SK-N-DZ (cell line): ENCODE results near the gene TMEM220. TPM values are rescaled to one million over a fixed set of nuclear protein-coding genes. Genes with fewer than 3 reads are reported as not detected.

ENCODE experiments used
- DNase-seq: peaks from one replicate; pipeline ENCODE4 v3.0.0-alpha.2; 2015; ENCODE audit warnings: low spot score
- polyA plus RNA-seq, 2 experiments: library from polyadenylated mRNA; depleted of rRNA; stranded (reverse); fragments of >200 nt; gene quantifications; 2 replicates each; pipeline ENCODE4 v1.2.3, GENCODE V29; 2014

The TMEM220 gene
- polyA plus RNA-seq (2014; cell fraction: cytosol; rRNA removed) = 0.46 and 0.78 TPM in 2 replicates
- 0.21 and 0.54 TPM in 2 replicates for polyA plus RNA-seq (2014; cell fraction: nucleus; rRNA removed)

DNA sequence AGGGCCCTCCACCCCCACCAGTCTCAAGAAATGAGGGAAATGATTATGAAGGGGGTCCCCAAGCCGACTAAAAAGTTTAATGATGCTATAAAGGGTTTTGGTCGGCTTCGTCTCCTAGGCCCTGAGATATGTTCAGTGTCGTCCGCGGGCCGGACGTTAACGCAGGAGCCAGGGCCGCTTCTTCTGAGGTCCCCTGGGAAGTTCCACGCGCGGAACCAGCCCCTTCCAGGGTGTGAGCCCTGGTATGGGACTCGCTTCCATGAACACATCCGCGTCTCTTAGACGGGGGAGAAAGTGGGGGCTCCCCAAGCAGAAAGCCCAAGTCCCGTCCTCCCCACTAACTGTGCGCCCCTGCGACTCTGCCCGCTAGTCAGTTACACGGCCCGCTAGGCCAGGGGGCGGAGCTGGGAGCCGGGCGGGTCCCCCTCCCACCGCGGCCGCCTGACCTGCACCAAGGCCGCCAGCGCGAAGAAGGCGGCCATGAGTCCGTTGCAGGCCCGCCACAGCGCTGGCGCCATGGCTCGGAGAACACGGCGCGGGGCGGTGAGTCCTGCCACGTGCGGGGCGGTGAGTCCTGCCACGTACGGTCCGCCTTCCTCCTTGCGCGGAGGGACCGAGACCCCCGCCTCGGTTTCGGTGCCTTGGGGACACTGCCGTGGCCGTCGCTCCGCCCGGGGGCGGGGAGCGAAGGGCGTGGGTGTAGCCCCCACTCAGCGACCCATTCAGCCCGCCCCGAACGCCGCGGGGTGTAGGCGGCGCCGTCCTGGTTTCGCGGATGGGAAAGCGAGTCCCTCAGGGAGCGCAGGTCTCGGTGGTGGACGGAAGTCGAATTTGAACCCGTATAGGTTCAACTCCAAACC lies at the start of gene TMEM220:
TSS of gene TMEM220 (minus strand) at position 690 of the 860 bp plus-strand sequence. CDS start at position 518, 172 bp downstream.
- peak; percentile 67 for DNase-seq

DNA sequence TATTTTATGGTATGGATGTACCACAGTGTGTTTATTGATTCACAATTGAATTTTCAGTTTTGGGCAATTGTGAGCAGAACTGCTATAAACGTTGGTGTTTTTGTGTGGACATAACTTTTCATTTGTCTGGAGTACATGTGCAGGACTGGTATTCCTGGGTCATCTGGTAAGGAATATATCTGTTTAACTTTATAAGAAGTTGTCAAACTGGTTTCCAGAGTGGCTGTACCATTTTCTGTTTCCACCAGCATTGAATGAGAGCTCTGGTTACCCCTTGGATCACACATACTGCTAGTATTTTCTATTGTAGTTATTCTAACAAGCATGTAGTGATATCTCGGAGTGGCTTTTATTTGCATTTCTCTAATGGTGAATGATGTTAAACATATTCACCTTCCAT lies 49.8 kb upstream of the TMEM220 start:
- DNase-seq = no peak

DNA sequence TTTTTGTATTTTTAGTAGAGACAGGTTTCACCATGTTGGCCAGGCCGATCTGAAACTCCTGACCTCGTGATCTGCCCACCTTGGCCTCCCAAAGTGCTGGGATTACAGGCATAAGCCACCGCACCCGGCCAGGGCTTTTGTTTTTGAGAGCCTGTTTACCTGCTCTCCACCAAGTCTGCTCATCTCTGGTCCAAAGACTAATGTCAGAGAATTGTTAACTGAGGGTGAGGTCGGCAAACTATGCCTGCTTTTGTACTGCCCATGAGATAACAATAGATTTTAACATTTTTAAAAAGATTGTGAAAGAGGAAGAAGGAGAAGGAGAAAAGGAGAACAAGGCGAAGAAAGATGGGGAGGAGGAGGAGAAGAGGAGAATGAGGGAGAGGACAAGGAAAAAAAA lies 48.1 kb upstream of the TMEM220 start:
- DNase-seq = no peak

DNA sequence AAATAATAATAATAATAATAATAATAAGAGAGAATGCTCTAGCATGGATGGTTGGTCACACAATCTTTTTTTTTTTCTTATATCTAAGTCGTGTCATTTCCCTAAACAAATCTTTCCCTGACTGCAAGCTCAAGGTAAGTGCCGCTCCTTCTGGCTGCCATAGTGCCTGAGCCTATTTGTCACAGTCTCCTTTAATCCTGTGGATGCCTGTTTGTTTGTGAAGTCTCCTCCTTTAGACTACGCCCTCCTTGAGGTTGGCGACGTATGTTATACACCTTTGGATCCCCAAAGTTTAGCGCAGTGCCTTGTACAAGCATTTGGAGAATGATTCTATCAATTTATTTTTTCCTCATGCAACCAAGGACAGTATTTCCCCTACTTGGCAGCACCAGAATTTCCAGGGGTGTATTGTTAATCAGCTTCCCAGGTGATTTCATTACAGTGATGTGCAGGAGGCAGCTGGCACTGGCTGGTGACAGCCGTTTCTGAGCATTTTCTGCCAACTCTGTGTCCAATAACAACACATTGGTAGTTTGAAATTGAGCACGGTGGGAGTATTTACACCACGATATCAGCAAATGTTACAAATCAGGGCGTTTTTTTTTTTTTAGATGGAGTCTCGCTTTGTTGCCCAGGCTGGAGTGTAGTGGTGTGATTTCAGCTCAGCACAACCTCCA lies 47.4 kb upstream of the TMEM220 start:
- no peak for DNase-seq

DNA sequence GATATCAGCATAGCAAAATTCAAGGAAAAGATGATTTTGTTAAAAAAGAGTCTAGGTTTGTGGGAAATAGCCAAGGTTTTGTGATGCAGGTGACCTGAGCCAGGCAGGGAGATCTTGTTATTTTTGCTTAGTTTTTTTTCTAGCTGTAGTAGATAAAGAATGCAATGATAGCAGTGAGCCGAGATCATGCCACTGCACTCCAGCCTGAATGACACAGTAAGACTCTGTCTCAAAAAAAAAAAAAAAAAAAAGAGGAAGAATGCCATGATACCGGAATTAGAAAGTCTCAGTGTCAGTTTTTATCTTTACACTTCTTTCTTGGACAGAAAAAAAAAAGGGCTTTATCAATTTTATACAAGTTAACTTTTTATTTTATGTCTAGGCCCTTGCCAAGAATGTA lies 46.6 kb upstream of the TMEM220 start:
- no peak for DNase-seq

DNA sequence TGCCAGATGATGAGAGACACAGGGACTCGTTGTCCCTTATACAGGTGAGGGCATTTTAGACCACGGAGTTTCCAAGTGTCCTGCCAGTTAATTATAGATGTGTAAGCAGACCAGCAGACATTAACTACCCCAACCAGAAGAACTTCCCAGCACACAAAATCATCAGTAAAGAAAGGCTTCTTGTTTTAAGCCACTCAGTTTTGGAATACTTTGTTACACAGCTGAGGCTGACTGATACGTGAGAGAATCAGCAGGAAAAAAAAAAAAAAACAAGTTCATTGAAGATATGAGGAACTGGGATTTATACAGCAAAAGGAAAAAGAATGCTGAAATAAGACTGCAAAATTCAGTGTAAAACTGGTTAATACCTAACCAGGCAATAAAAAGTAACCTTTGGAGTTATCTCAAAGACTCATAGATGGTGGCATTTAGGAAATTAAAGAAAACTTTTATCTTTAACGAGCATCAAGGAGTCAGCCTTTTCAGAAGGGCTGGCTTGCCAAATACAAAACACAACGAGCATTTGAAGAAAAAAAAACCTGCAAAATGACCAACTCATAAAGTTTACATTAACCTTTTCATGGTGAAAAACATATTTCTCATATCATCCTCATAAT lies 46.0 kb upstream of the TMEM220 start:
- no peak for DNase-seq

DNA sequence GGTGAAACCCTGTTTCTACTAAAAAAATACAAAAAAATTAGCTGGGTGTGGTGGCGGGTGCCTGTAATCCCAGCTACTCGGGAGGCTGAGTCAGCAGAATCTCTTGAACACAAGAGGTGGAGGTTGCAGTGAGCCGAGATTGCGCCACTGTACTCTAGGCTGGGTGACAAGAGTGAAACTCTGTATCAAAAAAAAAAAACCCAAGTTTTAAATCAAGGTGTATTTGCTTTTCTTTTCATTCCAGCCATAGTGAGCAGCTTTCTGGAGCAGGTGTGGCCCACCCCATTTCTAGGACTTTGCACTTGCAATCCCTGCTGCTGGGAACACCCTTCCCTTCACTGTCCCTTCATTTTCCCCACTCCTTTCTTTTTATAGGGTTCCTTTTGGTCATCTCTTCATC lies 45.2 kb upstream of the TMEM220 start:
- no peak for DNase-seq

DNA sequence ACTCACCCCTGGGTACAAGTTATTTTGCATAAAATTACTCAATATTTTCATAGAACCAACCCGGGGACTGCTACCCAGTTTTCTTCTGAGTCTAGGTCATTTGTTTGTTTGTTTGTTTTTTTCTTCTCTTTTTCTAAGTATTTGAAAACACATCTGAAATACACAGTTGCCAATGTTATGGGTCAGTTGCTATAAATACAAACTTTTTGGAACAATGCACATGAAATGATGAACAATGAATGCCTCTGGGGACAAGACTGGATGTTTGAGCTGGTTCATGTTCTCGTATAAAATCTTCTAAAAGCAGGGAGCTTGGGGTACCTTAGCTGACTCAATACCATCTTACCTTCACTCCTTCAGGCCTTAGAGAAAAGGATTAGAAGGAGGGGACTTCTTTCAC lies 43.6 kb upstream of the TMEM220 start:
- DNase-seq = no peak

DNA sequence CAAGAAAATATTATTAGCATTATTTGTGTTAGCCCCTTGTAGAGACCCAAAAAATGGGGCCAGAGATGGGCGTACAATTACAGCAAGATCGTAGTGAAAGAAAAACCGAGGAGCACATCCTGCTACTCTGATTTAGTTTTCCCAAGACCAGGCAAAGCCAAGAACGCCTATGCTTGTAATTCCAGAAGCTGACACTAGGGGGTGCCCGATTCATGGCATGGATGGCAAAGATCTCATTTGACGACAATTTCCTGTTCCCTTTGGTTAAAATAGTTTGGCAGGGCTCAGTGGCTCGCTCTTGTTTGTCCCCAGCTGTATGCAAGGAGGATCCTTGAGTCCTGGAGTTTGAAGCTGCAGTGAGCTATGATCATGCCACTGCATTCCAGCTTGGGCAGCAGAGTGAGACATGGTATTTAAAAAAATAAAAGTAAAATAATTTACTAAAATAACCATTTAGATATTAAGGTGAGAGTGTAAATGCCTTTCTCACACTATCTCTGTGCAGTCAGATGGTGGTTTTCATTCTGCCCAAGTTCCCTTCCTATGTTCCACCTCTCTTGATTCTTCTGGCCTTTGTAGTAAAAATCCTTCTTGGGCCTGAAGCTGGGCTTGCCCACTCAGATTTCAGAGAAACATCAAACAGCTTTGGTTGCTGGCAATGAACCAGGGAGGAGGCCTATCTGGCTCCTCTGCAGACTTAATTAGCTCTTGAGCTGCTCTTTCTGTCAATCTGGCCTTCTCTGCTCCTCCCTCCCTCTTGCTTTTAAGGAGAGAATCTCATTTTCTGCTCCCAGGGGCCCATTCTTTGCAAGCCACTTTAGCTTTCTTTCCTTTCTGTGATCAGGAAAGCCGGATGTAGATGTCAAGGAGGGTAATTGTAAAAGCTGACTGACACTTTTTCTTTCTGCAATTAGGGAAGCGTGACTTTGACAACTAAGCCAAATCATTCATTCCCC lies 42.9 kb upstream of the TMEM220 start:
- DNase-seq = peak; percentile 42

DNA sequence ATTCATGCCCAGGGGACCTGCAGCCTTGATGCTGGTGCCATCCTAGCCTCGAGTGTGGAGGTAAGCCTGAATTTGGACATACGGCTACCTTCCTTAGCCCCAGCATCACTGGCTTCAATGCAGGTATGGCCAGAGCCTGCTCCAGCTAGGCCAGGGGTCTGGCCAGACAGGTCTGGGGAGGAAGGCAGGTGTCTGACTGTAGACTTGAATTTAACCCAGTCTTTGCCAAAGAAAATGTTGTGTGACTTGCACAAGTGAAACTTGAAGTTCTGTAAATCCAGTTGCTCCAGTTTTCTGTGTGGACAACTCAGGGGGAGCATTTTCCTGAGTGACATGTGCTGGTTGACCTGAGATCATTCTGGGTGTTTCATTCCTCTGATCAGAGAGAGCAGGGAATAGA lies 41.3 kb upstream of the TMEM220 start:
- no peak for DNase-seq

DNA sequence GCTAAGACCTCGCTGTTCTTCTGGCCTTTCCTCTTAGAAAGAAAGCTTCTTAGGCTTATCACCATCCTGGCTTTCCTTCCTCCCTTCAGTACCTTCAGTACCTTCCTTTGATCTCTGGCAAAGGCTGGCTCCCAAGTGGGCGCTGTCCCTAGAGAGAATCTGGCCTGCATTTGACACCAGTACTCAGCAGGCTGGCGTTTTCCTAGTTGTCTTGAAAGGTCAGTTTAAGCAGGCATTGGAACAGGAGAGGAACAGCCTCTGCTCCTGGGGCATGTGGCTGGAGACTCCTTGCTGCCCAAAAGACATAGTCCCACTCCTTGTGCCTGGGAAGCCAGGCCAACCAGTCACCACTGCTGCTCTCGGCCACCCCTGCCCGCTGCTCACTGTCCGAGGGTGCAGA lies 40.0 kb upstream of the TMEM220 start:
- no peak for DNase-seq

DNA sequence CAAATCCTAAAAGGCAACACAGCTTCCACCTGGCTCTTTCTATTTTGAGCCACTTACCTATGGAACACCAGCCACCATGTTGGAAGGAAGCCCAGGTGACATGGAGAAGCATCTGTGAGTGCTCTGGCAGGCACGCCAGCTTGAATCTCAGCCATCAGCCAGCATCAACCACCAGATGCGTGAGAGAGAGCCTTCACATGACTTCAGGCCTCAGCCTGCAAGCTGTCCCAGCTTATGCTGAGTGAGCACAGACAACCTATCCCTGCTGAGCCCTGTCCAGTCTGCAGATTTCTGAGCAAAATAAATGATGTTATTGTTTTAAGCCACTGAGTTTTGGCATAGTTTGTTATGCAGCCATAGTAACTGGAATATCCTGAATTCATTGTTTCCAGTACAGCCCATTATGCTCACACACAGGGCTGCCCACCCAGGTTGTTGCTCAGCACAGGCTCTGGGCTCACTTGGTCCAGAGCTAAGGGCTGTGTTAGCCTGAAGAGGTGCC lies 39.0 kb upstream of the TMEM220 start:
- no peak for DNase-seq

DNA sequence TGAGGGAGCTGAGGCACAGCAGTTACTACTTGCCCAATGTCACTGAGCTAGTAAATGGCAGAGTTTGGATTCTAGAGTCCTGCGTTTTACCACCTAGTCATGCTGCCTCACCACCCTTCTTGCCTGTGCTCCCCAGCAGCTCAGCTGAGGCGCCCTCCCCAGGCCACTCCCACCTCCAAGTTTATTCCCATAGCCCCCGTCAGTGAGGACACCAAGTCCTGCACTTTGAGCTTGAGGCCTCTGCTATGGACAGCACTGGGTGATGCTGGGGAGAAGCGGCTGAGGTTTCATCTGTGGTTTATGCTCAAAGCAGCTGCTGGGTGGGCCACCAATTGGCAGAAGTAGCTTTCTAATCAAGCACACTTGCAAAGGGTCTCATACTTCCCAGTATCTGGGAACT lies 37.4 kb upstream of the TMEM220 start:
- no peak for DNase-seq

DNA sequence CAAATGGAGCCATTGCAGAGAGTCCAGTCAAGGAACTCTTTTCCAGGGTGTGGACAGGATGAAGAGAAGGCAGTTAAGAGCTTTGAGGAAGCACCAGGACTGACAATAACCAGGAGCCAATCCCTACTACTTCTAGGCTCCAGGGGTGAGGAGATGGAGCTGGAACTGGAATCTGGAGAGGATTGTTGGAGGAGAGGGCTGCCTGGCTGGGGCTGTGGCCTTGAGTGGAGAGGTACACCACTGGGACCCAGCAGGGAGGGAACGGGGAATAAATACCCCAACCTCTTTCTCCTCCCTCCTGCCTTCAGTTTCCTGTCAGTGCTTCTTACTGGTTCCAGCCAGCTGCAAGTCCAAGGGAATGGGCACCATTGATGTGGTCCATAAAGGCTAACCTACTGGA lies 32.2 kb upstream of the TMEM220 start:
- DNase-seq = no peak

DNA sequence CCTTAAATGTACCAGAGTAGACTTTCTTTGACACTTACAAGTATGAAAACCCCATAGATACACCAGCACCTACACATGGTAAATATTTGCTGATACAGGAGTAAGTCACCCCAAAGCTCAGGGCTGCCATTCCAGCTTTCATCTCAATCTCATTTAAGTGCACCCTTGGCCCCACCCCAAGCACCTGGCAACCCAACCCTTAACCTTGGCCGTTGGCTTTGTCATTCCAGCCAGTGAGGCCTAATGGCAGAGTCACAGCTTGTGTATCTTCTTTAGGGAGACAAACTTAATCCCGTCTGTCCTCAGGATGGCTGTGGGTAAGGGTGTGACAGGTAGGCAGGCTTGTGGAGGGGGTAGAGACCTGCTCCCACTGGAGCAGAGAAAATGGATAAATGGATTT lies 31.5 kb upstream of the TMEM220 start:
- no peak for DNase-seq

DNA sequence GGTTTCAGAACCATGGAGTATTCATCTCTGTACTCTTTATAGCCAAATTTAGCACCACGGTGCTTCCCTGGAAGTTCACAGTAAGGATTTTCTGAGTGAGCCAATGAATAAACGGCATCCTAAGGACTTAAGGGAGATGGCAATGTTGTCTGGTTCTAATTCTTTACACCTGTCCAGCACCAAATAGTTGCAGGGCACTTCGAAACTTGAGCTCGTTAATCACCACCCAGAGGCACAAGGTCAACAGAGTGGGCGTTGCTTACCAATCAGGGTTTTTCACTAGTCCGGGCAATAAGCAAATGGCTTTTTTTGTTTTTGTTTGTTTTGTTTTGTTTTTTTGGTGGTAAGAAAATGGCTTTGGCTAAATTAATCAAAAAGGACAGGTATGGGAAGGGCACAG lies 28.2 kb upstream of the TMEM220 start:
- DNase-seq = no peak

DNA sequence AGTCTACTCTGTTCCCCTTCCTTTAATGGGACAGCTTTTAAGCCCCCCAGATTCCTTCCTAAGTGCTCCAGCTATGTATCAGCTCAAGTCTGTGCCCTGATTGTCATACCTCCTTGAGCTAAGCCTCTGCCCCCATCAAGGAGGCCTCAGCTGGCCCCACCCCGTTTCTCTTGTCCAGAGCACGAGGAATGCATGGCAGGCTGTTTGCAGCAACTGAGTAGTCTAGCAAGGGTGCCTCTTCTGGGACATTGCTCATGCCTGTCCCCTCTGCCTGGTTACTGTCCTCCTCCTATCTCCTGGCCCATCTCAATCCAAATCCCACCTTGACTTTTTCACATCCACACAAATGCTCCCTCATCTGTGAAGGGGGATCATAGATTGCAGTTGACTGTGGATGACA lies 27.8 kb upstream of the TMEM220 start:
- DNase-seq = no peak

DNA sequence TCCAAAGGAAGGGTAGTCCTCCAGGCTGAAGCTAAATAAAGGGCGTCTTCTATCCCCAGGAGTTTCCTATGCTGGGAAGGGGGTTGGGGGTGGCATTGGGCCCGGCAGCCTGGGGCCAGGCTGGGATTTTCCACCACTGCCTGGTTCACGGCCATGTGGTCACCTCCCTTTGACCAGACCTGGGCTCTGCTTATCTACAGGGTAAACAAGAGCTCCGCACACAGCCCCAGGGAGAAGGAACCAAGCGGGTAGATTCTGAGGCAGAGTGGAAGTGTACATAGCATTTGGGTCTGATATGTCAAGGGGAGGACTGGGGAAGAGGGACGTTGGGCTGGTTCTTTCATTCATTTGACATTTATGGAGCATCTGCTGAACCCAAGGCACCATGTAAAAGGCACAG lies 27.2 kb upstream of the TMEM220 start:
- no peak for DNase-seq

DNA sequence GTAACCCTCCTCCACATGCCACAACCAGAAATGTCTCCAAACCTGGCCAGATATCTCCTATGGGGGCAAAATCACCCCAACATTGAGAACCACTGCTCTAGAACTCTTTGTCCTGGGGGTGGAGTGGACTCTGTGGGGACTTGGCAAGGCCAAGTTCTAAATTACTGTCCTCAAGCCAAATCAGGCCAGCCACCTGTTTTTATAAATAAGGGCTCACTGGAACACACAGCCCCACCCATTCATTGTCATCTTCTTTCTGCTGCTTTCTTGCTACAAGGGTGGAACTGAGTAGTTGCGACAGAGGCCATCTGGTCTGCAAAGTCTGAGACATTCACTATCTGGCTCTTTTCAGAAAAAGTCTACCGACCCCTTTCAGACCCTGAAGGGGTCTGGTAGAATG lies 26.8 kb upstream of the TMEM220 start:
- DNase-seq = no peak

DNA sequence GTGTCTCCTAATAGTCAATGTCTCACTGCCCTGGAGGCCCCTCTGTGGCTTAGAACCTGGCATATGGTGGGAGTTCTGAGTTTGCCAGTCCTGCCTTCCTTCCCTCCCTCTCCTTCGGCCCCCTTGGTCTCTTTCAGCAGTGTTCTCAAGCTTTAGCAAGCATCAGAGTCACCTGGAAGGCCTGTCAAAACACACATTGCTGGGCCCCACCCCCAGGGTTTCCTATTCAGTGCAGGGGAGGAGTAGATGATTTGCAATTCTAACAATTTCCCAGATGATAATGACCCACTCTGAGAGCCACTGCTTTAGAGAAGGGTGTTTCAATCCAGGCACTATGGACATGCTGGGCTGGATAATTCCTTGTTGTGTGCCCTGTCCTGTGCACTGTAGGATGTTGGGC lies 26.4 kb upstream of the TMEM220 start:
- no peak for DNase-seq

DNA sequence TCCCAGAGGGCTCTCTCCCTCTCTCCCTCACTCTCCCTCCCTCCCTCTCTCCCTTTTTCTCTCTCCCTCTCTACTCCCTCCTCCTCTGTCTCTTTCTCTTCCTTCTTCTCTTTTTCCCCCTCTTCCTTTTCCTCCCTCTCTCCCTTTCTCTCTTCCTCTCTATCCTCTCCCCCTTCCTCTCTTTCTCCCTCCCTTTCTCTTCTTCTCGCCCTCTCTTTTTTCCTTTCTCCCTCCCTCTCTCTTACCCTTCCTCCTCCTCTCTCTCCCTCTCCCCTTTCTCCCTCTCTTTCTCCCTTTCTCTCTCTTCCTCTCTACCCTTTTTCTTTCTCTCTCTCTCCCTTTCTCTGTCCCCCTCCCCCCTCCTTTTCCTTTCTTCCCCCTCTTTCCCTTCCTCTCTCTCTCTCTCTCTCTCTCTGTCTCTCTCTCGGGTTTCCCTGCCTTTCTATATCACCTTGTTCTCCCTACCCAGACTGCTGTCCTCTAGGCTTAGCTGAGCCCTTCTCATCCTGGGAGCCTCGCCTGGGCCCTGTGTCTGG lies 25.8 kb upstream of the TMEM220 start:
- DNase-seq = no peak
